ENCODE results near the gene RPP25L. TPM values are rescaled to one million over a fixed set of nuclear protein-coding genes. Genes with fewer than 3 reads are reported as not detected.

The RPP25L gene
- total RNA-seq, 1 experiment from 2014 or later: 42.8 TPM

DNA sequence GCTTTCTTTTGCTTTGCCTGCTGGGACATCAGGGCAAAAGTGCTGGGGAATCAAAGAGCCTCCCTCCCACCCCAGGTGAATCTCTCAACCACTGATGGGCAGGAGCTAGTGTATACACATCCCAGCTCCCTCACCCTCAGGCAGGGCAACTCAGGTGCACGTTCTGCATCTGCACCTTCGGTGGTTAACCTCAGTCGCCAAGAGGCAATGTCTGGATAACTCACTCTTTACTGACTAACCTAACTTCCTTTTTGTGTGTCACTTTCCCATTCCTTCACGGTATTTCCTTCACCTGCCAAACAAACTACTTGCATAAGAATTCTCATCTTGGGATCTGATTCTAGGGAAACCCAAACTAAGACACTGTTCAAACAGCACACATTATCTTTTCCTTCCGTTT lies 48.6 kb downstream of the RPP25L start:
- no peak for DNase-seq (ENCODE audit: unreplicated experiment)
- H3K36me3 Mint-ChIP-seq (ENCODE audit: insufficient read depth, unreplicated experiment): no peaks in the 10 kb centered on the region
- TF ChIP-seq, protein P1, sequence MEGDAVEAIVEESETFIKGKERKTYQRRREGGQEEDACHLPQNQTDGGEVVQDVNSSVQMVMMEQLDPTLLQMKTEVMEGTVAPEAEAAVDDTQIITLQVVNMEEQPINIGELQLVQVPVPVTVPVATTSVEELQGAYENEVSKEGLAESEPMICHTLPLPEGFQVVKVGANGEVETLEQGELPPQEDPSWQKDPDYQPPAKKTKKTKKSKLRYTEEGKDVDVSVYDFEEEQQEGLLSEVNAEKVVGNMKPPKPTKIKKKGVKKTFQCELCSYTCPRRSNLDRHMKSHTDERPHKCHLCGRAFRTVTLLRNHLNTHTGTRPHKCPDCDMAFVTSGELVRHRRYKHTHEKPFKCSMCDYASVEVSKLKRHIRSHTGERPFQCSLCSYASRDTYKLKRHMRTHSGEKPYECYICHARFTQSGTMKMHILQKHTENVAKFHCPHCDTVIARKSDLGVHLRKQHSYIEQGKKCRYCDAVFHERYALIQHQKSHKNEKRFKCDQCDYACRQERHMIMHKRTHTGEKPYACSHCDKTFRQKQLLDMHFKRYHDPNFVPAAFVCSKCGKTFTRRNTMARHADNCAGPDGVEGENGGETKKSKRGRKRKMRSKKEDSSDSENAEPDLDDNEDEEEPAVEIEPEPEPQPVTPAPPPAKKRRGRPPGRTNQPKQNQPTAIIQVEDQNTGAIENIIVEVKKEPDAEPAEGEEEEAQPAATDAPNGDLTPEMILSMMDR (IDR thresholded peaks at IDR 0.05; ENCODE audit: unreplicated experiment): no peak
- no peak overlapping the region for H3K27ac Mint-ChIP-seq (ENCODE audit: low read depth, unreplicated experiment)
- intact Hi-C loops (cut with micrococcal nuclease): no loop called here
- H3K27me3 Mint-ChIP-seq (ENCODE audit: insufficient read depth, unreplicated experiment): peaks cover 39% of the 10 kb centered on the region
- ChIA-PET CTCF (interaction anchor here (0.6 to 1.2 kb wide), 5 partner anchors 8 to 217 kb away, joined by 3 to 5 read pairs (median 3); no protein-coding TSS in a partner anchor), POLR2A (no interaction called here)
- H3K9me3 Mint-ChIP-seq (ENCODE audit: unreplicated experiment): no peaks in the 10 kb centered on the region
- H3K4me1 Mint-ChIP-seq (ENCODE audit: insufficient read depth, unreplicated experiment): peaks cover 7% of the 10 kb centered on the region
- no TSS peak for BruUV-seq (replicated peaks)
- no peak overlapping the region for H3K4me3 Mint-ChIP-seq (ENCODE audit: unreplicated experiment)

DNA sequence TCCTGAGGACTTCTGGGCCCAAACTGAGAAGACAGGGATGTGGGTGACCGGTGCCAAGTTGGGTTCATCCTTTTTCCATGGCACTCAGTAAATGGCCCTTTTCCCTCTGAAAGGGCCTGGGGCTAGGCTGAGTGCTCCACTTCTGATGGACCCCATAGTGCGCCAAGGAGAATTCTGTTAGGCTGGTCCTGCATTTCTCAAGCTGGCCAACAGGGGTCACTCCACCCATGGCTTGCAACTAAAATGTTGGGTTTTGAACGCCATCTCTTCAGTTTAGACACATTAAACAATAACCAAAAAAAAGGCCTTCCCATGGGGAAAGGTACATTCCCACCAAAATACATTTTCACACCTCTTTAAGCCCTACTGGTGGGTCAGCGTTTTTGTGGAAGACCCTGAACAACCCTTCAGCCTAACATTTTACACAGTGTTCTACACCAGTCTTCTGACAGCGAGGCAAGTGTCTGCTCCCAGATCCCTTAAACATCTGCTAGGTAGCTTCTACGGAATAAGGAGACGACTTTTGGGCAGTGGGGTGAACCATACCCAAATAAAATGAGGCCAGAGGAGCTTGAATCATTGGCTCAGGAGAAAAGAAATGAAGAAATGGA lies 49.7 kb downstream of the RPP25L start:
- no peak overlapping the region for H3K27ac Mint-ChIP-seq (ENCODE audit: low read depth, unreplicated experiment)
- peaks cover 39% of the 10 kb centered on the region for H3K27me3 Mint-ChIP-seq (ENCODE audit: insufficient read depth, unreplicated experiment)
- H3K9me3 Mint-ChIP-seq (ENCODE audit: unreplicated experiment): no peaks in the 10 kb centered on the region
- DNase-seq (ENCODE audit: unreplicated experiment): peak; percentile 16
- ChIA-PET CTCF (interaction anchor here (0.7 to 1.0 kb wide), 5 partner anchors 18 to 152 kb away, joined by 3 to 4 read pairs (median 3); no protein-coding TSS in a partner anchor), POLR2A (no interaction called here)
- H3K4me1 Mint-ChIP-seq (ENCODE audit: insufficient read depth, unreplicated experiment): peaks cover 7% of the 10 kb centered on the region
- no peak overlapping the region for H3K4me3 Mint-ChIP-seq (ENCODE audit: unreplicated experiment)
- intact Hi-C loops (cut with micrococcal nuclease): no loop called here
- TF ChIP-seq, protein P1 (IDR thresholded peaks at IDR 0.05; ENCODE audit: unreplicated experiment): peak; percentile 55
- no peaks in the 10 kb centered on the region for H3K36me3 Mint-ChIP-seq (ENCODE audit: insufficient read depth, unreplicated experiment)
- no TSS peak for BruUV-seq (replicated peaks)

DNA sequence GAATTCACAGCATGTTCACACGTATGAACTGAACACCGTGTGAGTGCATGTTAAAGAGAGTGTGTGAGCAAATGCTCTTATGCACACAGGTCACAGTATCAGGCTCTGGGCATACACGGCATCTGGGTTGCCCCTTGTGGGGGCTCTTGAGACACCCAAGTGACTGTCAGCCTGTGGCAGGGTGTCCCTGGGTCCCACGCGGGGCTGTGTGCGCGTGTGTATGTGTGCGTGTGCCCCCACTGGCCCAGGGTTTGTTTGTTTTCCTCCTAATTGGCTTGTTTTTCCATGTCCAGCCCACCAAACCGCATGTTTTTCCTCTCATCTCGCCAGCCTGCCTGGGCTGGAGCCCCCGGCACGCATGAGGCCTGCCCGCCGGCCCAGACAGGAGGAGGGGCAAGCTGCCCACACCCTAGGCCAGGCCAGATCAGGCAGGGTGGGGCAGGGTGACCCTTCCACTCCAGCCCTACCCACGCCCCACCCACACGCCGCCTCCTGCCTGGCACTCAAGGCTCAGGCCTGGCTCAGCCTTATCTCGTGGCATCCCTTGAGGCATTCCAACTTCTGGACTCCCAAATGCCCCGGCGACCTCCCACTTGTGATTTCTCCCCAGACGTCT lies 51.2 kb downstream of the RPP25L start:
- TF ChIP-seq, protein P1 (IDR thresholded peaks at IDR 0.05; ENCODE audit: unreplicated experiment): no peak
- intact Hi-C loops (cut with micrococcal nuclease): no loop called here
- no TSS peak for BruUV-seq (replicated peaks)
- Mint-ChIP-seq H3K4me1 (ENCODE audit: insufficient read depth, unreplicated experiment) (peaks cover 7% of the 10 kb centered on the region), H3K27ac (ENCODE audit: low read depth, unreplicated experiment) (no peak overlapping the region), H3K9me3 (ENCODE audit: unreplicated experiment) (no peaks in the 10 kb centered on the region), H3K27me3 (ENCODE audit: insufficient read depth, unreplicated experiment) (peaks cover 34% of the 10 kb centered on the region), H3K4me3 (ENCODE audit: unreplicated experiment) (no peak overlapping the region), H3K36me3 (ENCODE audit: insufficient read depth, unreplicated experiment) (no peaks in the 10 kb centered on the region)
- ChIA-PET CTCF (interaction anchor here (0.6 to 1.3 kb wide), 5 partner anchors 12 to 503 kb away, joined by 3 to 5 read pairs (median 3); no protein-coding TSS in a partner anchor), POLR2A (no interaction called here)
- DNase-seq (ENCODE audit: unreplicated experiment): no peak

Other genes with a start within 250 kb of the RPP25L start
- gene MYORG, start 235.2 kb downstream of the RPP25L start, total RNA-seq (2022): 2.4 and 2.9 TPM in 2 replicates
- 19.3 and 20.3 TPM in 2 replicates for gene FAM219A, start 153.5 kb downstream of the RPP25L start, total RNA-seq (2022)
- not detected in 2 replicates for gene DNAI1, start 153.3 kb downstream of the RPP25L start, total RNA-seq (2022)
- not detected in 2 replicates for gene ENHO, start 89.1 kb downstream of the RPP25L start, total RNA-seq (2022)
- gene CNTFR, start 22.4 kb downstream of the RPP25L start, total RNA-seq (2022): not detected in 2 replicates
- gene DCTN3, start 8.4 kb upstream of the RPP25L start, total RNA-seq (2022): 88.5 and 92.4 TPM in 2 replicates
- not detected in 2 replicates for gene ARID3C, start 17.0 kb upstream of the RPP25L start, total RNA-seq (2022)
- 82.1 and 99.8 TPM in 2 replicates for gene SIGMAR1, start 25.7 kb upstream of the RPP25L start, total RNA-seq (2022)
- gene GALT, start 34.6 kb upstream of the RPP25L start, total RNA-seq (2022): 21.3 and 26.8 TPM in 2 replicates
- 4.0 and 8.0 TPM in 2 replicates for gene IL11RA, start 40.1 kb upstream of the RPP25L start, total RNA-seq (2022)
- 0.49 TPM in 1 of 2 replicates, not detected in the other for gene CCL27, start 50.6 kb upstream of the RPP25L start, total RNA-seq (2022)
- gene CCL19, start 79.2 kb upstream of the RPP25L start, total RNA-seq (2022): not detected in 2 replicates
- not detected in 2 replicates for gene CCL21, start 98.0 kb upstream of the RPP25L start, total RNA-seq (2022)